Activated CD4-positive, CD25-positive, alpha-beta regulatory T cell treated with anti-CD3 and anti-CD28 coated beads, Interleukin-2, amount 50 U/mL, for 72 hours (primary cell): ENCODE data around the gene KCNMA1.

Source experiments
- DNase-seq: peaks from one replicate; pipeline ENCODE4 v3.0.0; 2021

Gene KCNMA1

GRCh38 chr10:77226853-77227565 is 410.6 kb downstream of the KCNMA1 start:
- no peak for DNase-seq

DNA sequence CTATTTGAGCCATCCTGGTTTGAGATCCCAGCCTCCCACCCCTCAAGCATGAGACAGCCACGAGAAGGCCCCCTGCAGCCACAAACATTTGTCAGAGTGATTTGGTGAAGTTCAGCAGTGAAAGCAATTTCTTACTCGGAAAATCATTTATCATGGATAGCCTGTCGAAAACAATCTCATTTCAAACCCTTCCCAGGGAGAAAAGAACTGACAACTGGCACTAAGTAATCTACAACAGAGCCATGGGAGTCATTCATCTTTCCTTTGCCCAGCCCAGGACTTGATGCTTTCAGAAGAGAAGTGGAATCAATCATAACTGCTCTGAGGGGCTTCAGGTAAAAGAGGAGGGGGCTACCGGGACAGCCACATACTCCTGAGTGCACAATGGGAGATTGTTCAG is 411.2 kb downstream of the KCNMA1 start:
- no peak for DNase-seq

- DNase-seq = no peak
Observed at GRCh38 chr10:77226020-77226419, 411.6 kb downstream of the KCNMA1 start.

- no peak for DNase-seq
Observed at GRCh38 chr10:77223526-77224460, 413.8 kb downstream of the KCNMA1 start.

DNA sequence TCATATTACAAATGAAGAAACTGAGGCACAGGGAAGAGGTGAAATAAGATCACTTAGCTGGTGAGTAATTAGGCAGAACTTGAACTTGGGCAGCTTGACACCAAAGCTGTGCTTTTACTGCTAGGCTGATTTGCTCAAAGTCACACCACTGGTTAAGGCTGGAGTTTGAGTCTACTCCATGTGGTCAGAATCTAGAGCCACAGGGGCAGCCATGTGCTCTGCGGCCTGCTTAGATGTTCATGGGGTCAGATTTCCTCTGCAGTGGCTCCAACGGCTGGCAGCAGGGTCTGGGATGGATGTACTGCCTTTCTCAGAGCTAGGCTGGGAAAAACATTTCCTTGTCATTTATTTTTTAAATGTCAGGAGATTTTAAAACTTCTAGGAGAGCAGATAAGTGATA is 417.5 kb downstream of the KCNMA1 start:
- no peak for DNase-seq

GRCh38 chr10:77219046-77219445 is 418.6 kb downstream of the KCNMA1 start:
- no peak for DNase-seq

DNA sequence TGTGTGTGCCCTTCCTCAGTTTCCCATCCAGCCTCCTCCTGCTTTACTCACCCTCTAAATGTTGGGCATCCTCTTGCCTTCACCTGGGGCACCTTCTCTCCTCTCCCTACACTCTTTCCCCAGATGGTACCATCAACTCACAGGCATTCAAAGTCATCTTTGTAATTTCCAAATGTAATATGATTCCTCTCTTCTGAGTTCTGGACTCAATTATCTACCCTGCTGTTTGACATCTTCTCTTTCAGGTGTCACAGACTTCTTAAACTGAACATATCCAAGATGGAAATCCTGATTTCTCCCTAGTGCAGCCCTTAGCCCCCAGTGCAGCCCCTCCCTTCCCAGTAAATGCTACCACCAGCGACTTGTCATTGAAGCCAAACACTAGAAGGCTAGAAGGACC is 422.8 kb downstream of the KCNMA1 start:
- DNase-seq = no peak

GRCh38 chr10:77212632-77213031 is 425.0 kb downstream of the KCNMA1 start:
- no peak for DNase-seq

GRCh38 chr10:77210645-77211044 is 427.0 kb downstream of the KCNMA1 start:
- DNase-seq = no peak

DNA sequence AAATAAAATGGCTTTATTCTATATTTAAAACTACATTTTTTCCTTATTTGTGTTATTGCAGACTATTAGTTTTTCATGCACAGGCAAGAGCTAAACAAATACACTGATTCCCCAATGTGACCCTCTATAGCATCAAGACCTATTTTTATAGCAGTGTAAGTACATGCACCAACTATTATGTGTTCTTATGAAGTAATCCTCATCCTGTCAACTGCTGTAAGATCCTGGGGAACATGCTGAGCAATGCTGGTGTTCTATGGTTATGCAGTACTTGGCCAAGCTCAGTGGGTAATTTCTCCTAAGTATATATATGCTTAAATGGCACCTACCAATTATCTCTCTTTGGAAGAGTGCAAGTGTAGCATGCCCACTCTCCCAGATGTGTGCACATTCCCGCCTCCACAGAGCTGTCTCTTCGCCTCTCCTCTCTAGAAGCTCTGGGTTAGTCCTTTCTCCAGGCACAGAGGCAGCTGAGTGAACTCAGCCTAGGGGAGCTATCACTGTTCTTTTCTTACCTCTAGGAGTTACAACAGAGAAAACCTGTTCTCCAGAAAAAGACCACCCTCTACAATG is 428.8 kb downstream of the KCNMA1 start:
- no peak for DNase-seq

DNA sequence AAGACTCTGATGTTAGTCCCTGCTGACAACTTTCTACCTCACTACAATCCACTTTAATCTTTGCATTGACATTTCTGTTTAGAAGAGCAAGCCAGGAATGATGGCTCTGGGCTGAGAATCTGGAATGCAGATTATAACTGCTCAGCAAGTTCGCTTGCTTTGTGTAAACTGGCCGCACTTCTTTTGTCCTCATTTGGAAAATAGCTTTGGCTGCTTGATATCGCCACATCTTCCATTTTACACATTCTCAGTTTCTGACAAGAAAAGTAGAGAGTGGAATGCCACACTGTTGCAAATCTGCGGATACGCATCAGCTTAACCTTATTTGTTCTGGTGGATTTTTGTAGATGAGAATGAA is 429.8 kb downstream of the KCNMA1 start:
- DNase-seq = no peak

- no peak for DNase-seq
Observed at GRCh38 chr10:77207182-77207827, 430.3 kb downstream of the KCNMA1 start.

- no peak for DNase-seq
Observed at GRCh38 chr10:77205135-77205534, 432.5 kb downstream of the KCNMA1 start.

- DNase-seq = no peak
Observed at GRCh38 chr10:77204171-77204570, 433.4 kb downstream of the KCNMA1 start.

GRCh38 chr10:77202857-77203256 is 434.8 kb downstream of the KCNMA1 start:
- no peak for DNase-seq

DNA sequence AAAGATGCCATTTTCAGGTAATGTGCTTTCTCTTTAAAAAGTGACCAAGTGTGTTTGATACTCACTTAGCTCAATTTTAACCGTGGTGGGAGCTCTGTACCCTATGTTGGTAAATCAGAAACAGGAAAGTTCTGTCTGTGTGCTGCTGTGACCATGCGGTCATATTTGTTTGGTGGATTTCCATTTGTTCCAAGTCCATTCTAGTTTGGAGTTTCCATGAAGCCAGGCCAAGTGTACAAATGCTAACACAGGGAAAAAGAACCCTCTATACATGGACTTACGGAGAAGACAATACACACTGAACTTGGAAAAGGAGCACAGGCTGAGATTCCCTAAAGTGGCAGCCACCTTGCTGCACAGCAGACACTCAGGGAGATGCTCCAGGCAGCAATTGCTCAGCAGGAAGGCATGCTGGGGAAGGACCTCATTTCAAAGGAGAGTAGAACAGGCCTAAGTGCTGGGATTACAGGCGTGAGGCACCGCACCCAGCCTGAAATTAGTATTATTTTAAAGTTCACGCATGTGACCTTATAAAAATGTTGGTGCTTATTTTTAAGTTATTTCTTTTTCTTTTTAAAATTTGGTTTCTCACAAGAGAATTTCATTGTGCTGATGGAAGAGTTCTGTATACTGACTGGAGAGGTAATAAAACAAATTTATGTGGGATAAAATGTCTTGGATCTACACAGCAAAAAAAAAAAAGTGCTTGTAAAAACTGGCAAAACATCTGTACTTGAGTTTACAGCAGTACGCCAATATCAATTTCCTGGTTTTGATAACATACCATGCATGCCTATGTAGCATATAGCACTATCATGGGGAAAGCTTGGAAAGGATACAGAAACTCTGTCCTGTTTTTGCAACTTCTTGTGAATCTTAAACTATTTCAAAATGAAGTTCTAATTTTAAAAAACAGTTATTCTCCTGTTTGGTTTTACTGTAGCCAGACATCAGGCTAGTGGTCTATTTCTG is 436.2 kb downstream of the KCNMA1 start:
- DNase-seq = no peak

DNA sequence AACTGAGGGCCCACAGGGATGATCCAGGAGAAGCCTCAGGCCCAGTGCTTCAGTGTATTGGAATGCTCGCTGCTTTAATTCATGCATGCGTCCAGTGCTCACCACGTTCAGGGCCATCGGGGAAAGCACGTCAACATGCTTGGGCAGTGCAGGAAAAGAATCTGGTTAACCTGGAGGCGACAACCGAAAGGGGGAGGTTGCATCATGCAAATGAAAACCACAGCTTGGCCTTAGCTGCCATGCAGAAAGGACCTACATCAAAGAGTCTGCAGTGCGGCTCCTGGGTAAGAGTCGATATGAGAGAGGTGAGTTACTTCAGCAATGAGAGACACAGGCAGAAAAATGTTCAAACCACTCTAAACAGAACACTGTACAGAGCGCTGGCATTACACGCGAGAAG is 440.1 kb downstream of the KCNMA1 start:
- DNase-seq = no peak

GRCh38 chr10:77196614-77197013 is 441.0 kb downstream of the KCNMA1 start:
- no peak for DNase-seq

DNA sequence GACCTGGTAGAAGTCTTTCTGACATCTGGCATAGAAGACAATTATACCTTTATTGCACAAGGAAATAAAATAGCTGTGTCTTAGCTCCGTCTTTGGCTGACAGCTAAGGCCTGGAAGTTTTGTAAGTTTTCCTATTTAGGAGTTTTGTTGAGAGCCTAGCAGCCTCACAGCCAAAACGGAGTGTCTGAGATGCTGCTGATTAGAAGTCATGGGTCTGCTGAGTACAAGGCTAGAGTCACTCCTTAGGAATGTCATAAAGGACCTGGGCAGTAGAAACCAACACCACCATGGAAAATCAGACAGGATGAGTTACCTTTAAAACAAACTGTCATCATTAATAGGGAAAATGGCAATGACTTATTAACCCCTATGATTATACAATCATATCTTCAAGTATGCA is 442.5 kb downstream of the KCNMA1 start:
- no peak for DNase-seq

- no peak for DNase-seq
Observed at GRCh38 chr10:77193001-77193400, 444.6 kb downstream of the KCNMA1 start.

DNA sequence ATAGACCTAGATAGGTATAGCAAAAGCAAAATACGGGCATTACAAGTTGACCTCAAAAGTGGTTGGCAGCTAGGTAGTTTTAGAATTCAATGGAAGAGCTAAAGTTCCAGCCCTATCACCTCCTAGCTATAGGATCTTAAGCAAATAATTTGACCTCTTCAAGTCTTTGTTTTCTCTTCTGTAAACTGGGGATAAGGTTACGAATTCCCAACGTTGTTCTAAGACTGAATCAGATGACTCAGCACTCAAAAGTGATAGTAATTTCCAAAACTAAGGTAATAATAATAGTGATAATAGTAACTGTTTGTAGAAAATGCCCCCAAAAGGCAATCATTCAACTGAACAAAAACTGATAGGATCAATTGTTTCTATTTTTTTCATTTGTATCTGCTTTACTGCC is 445.2 kb downstream of the KCNMA1 start:
- no peak for DNase-seq
